ENCODE data around the gene UBE2L5.
A peak's percentile ranks its signal among the peaks of the same experiment; 100 is the strongest.

The UBE2L5 gene

GRCh38 chr13:30410705-30411125 is 11.6 kb upstream of the UBE2L5 start:
- Mint-ChIP-seq H3K4me1 (peaks cover 11% of the 10 kb centered on the region), H3K36me3 (ENCODE audit: insufficient read depth) (peaks cover 3% of the 10 kb centered on the region), H3K4me3 (no peak overlapping the region), H3K27me3 (no peaks in the 10 kb centered on the region), H3K27ac (ENCODE audit: low read depth) (no peak overlapping the region), H3K9me3 (no peaks in the 10 kb centered on the region)
- ATAC-seq (replicated peaks; ENCODE audit: extremely low read depth, poor library complexity, severe bottlenecking), result no peak
- DNase-seq (ENCODE audit: low spot score in 2 of 2), result no peak

- H3K4me1 Mint-ChIP-seq, result peaks cover 14% of the 10 kb centered on the region
- peaks cover 3% of the 10 kb centered on the region for H3K36me3 Mint-ChIP-seq (ENCODE audit: insufficient read depth)
- ATAC-seq (replicated peaks; ENCODE audit: extremely low read depth, poor library complexity, severe bottlenecking) (no peak), DNase-seq (ENCODE audit: low spot score in 2 of 2) (no peak)
- no peak overlapping the region for H3K27ac Mint-ChIP-seq (ENCODE audit: low read depth)
- H3K9me3 Mint-ChIP-seq, result no peaks in the 10 kb centered on the region
- no peak overlapping the region for H3K4me3 Mint-ChIP-seq
- H3K27me3 Mint-ChIP-seq, result no peaks in the 10 kb centered on the region
Measured at GRCh38 chr13:30412346-30412745, 9.9 kb upstream of the UBE2L5 start.

GRCh38 chr13:30413842-30414241 is 8.5 kb upstream of the UBE2L5 start:
- Mint-ChIP-seq H3K27ac (ENCODE audit: low read depth) (no peak overlapping the region), H3K4me3 (no peak overlapping the region), H3K9me3 (no peaks in the 10 kb centered on the region), H3K4me1 (peaks cover 6% of the 10 kb centered on the region), H3K36me3 (ENCODE audit: insufficient read depth) (peaks cover 2% of the 10 kb centered on the region), H3K27me3 (no peaks in the 10 kb centered on the region)
- DNase-seq (ENCODE audit: low spot score in 2 of 2), result no peak
- ATAC-seq (replicated peaks; ENCODE audit: extremely low read depth, poor library complexity, severe bottlenecking), result no peak

- peaks cover 4% of the 10 kb centered on the region for H3K4me1 Mint-ChIP-seq
- no peaks in the 10 kb centered on the region for H3K9me3 Mint-ChIP-seq
- DNase-seq (ENCODE audit: low spot score in 2 of 2) (no peak), ATAC-seq (replicated peaks; ENCODE audit: extremely low read depth, poor library complexity, severe bottlenecking) (no peak)
- H3K27ac Mint-ChIP-seq (ENCODE audit: low read depth), result no peak overlapping the region
- peaks cover 2% of the 10 kb centered on the region for H3K36me3 Mint-ChIP-seq (ENCODE audit: insufficient read depth)
- no peaks in the 10 kb centered on the region for H3K27me3 Mint-ChIP-seq
- no peak overlapping the region for H3K4me3 Mint-ChIP-seq
Measured at GRCh38 chr13:30415430-30416030, 6.8 kb upstream of the UBE2L5 start.

GRCh38 chr13:30416471-30416870 is 5.8 kb upstream of the UBE2L5 start:
- peaks cover 6% of the 10 kb centered on the region for H3K36me3 Mint-ChIP-seq (ENCODE audit: insufficient read depth)
- no peaks in the 10 kb centered on the region for H3K27me3 Mint-ChIP-seq
- peaks cover 12% of the 10 kb centered on the region for H3K4me1 Mint-ChIP-seq
- no peaks in the 10 kb centered on the region for H3K9me3 Mint-ChIP-seq
- no peak overlapping the region for H3K4me3 Mint-ChIP-seq
- no peak for DNase-seq (ENCODE audit: low spot score in 2 of 2)
- ATAC-seq (replicated peaks; ENCODE audit: extremely low read depth, poor library complexity, severe bottlenecking), result no peak
- H3K27ac Mint-ChIP-seq (ENCODE audit: low read depth), result no peak overlapping the region

- Mint-ChIP-seq H3K27ac (ENCODE audit: low read depth) (no peak overlapping the region), H3K4me3 (no peak overlapping the region), H3K9me3 (no peaks in the 10 kb centered on the region), H3K27me3 (no peaks in the 10 kb centered on the region), H3K36me3 (ENCODE audit: insufficient read depth) (peaks cover 12% of the 10 kb centered on the region), H3K4me1 (peaks cover 16% of the 10 kb centered on the region)
- DNase-seq (ENCODE audit: low spot score in 2 of 2) (no peak), ATAC-seq (replicated peaks; ENCODE audit: extremely low read depth, poor library complexity, severe bottlenecking) (no peak)
Measured at GRCh38 chr13:30418075-30418716, 4.1 kb upstream of the UBE2L5 start.

GRCh38 chr13:30418717-30419459 is 3.4 kb upstream of the UBE2L5 start:
- Mint-ChIP-seq H3K36me3 (ENCODE audit: insufficient read depth) (peaks cover 12% of the 10 kb centered on the region), H3K27ac (ENCODE audit: low read depth) (no peak overlapping the region), H3K9me3 (no peaks in the 10 kb centered on the region), H3K4me3 (no peak overlapping the region), H3K27me3 (no peaks in the 10 kb centered on the region), H3K4me1 (peaks cover 16% of the 10 kb centered on the region)
- DNase-seq (ENCODE audit: low spot score in 2 of 2), result no peak
- ATAC-seq (replicated peaks; ENCODE audit: extremely low read depth, poor library complexity, severe bottlenecking), result no peak

- DNase-seq (ENCODE audit: low spot score in 2 of 2), result no peak
- peak; percentile 38 for ATAC-seq (replicated peaks; ENCODE audit: extremely low read depth, poor library complexity, severe bottlenecking)
- Mint-ChIP-seq H3K9me3 (no peaks in the 10 kb centered on the region), H3K4me3 (peak overlapping the region; percentile 82), H3K36me3 (ENCODE audit: insufficient read depth) (peaks cover 10% of the 10 kb centered on the region), H3K4me1 (peaks cover 12% of the 10 kb centered on the region), H3K27ac (ENCODE audit: low read depth) (peak overlapping the region; percentile 67), H3K27me3 (no peaks in the 10 kb centered on the region)
Measured at GRCh38 chr13:30421093-30422053, 920 bp upstream of the UBE2L5 start.

- no peaks in the 10 kb centered on the region for H3K9me3 Mint-ChIP-seq
- no peaks in the 10 kb centered on the region for H3K27me3 Mint-ChIP-seq
- ATAC-seq (replicated peaks; ENCODE audit: extremely low read depth, poor library complexity, severe bottlenecking), result no peak
- no peak for DNase-seq (ENCODE audit: low spot score in 2 of 2)
- H3K36me3 Mint-ChIP-seq (ENCODE audit: insufficient read depth), result peaks cover 10% of the 10 kb centered on the region
- peaks cover 12% of the 10 kb centered on the region for H3K4me1 Mint-ChIP-seq
- H3K27ac Mint-ChIP-seq (ENCODE audit: low read depth), result no peak overlapping the region
- H3K4me3 Mint-ChIP-seq, result no peak overlapping the region
Measured at GRCh38 chr13:30423891-30424290, 1.6 kb downstream of the UBE2L5 start.

- ATAC-seq (replicated peaks; ENCODE audit: extremely low read depth, poor library complexity, severe bottlenecking), result no peak
Measured at GRCh38 chr13:30429235-30429634, 6.9 kb downstream of the UBE2L5 start.

GRCh38 chr13:30429721-30430694 is 7.7 kb downstream of the UBE2L5 start:
- Mint-ChIP-seq H3K27ac (ENCODE audit: low read depth) (peak overlapping the region; percentile 68), H3K4me1 (peaks cover 7% of the 10 kb centered on the region), H3K27me3 (no peaks in the 10 kb centered on the region), H3K36me3 (ENCODE audit: insufficient read depth) (no peaks in the 10 kb centered on the region), H3K9me3 (no peaks in the 10 kb centered on the region), H3K4me3 (no peak overlapping the region)
- ATAC-seq (replicated peaks; ENCODE audit: extremely low read depth, poor library complexity, severe bottlenecking) (no peak), DNase-seq (ENCODE audit: low spot score in 2 of 2) (no peak)

More at GRCh38 chr13:30429235-30429634, 6.9 kb downstream of the UBE2L5 start:
- Mint-ChIP-seq H3K4me3 (no peak overlapping the region), H3K4me1 (peaks cover 7% of the 10 kb centered on the region), H3K9me3 (no peaks in the 10 kb centered on the region), H3K36me3 (ENCODE audit: insufficient read depth) (no peaks in the 10 kb centered on the region), H3K27me3 (no peaks in the 10 kb centered on the region), H3K27ac (ENCODE audit: low read depth) (no peak overlapping the region)
- no peak for DNase-seq (ENCODE audit: low spot score in 2 of 2)
